ENCODE data around the gene MEGF8.
A peak's percentile ranks its signal among the peaks of the same experiment; 100 is the strongest.

The MEGF8 gene

GRCh38 chr19:42325308-42325895 is at the start of gene MEGF8:
MEGF8 (plus strand) TSS chr19:42325635; CDS start chr19:42326244, 609 bp downstream.
- TF ChIP-seq CTCF (IDR thresholded peaks at IDR 0.05; ENCODE audit: low read depth, low read length, missing control alignments): peak; percentile 92
- H3K4me3 ChIP-seq (ENCODE audit: low read depth, low read length): peak within 1 kb of the TSS; percentile 61
- DNase-seq (ENCODE audit: low read depth): peak; percentile 97

DNA sequence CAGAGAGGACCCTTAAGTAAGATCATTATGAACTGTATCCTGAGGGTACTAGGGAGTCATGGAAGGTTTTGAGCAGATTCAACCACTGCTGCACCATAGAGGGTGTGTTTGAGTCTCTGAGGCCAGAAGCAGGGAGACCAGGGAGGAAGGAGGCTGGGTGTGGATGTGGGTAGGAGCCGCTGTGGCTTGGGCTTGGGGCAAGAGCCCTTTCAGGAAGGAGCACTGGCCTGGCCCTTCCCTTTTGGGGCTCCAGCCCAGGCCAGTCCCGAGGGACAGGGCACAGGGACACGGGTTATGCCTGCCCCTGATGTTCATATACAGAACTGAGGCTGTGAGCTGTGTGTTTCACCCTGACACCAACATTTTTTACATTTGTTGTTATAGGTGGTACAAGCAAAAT is 49.2 kb upstream of the MEGF8 start:
- TF ChIP-seq CTCF (IDR thresholded peaks at IDR 0.05; ENCODE audit: low read depth, low read length, missing control alignments): no peak
- H3K4me3 ChIP-seq (ENCODE audit: low read depth, low read length): no peak overlapping the region
- DNase-seq (ENCODE audit: low read depth): no peak

DNA sequence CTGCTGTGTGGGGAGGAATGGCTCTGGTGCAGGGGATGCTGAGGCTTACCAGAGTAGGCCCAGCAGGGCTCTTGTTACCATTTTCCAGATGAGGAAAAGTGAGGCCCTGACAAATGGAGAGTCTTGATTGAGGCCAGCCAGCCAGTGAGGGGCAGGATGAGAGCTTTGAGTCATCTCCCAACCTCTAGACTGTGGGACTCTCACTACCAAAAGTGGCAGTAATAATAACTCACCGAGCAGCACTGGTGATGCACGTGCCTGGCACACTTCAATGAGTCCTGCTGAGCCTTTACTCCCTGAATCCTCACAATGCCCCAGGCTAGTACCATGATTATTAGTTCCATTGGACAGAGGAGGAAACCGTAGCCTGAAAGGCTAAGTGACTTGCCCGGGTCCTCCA is 48.6 kb upstream of the MEGF8 start:
- no peak overlapping the region for H3K4me3 ChIP-seq (ENCODE audit: low read depth, low read length)
- no peak for TF ChIP-seq CTCF (IDR thresholded peaks at IDR 0.05; ENCODE audit: low read depth, low read length, missing control alignments)
- DNase-seq (ENCODE audit: low read depth): no peak

DNA sequence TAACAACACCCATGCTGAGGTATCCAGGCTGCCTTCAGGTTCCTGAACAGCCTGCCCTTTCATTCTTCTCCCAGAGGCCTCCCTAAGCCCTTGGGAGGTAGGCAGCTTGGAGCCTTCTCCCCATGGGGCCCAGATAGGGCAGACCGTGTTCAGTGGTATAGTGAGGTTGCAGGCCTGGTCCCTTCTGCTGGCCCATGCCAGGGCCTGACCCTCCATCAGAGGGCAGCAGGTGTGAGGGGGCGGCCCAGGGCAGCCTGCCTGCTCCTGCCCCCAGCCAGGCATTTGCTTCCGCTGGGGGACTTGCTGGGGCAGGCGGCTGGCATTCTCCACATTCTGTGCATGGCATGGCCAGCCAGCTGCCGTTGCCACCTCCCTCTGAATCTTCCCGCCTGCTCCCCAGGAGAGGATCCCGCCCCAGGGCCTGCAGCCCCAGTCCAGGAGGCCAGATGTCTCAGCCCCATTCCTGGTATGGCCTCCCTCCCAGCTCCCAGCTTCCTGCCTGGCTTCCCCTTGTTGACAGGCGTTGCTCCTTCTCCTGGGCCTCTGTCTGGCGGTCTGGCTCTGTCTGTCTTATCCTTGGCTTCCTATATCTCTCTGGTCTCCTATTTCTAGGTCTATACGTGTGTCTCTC is 47.5 kb upstream of the MEGF8 start:
- H3K4me3 ChIP-seq (ENCODE audit: low read depth, low read length): no peak overlapping the region
- DNase-seq (ENCODE audit: low read depth): no peak
- TF ChIP-seq CTCF (IDR thresholded peaks at IDR 0.05; ENCODE audit: low read depth, low read length, missing control alignments): no peak

DNA sequence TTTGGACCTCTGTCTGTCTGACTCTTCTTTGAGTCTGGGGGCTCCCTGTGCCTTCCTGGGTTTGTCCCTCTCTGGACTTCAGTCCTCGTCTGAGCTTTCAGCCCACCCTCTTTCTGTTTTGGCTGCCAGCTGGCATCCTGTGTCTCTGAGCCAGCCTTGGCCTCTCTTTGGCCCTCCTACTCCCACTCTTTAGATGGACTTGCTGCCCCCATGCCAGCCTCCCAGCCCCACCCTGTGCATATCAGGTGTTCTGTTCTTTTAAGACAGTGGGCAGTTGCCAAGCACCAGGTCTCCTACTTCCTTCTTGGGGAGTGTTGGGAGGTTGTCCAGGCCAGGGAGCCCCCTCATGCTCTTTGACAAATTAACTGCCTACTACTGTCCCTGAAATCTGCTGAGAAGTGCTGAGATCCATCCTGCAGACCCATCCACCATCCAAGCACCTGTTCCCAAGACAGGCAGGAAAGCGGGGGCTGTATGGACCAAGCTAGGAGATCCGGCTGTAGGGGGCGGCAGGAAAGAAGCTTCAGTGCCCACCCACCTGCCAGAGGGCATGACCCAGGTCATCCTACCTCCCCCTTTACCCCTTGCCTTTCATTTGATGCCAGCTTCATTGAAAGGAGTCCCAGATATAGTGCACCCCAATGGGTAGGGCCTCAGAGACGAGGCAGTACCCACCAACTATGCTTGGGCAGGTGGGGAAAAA is 46.8 kb upstream of the MEGF8 start:
- DNase-seq (ENCODE audit: low read depth): no peak
- H3K4me3 ChIP-seq (ENCODE audit: low read depth, low read length): no peak overlapping the region
- TF ChIP-seq CTCF (IDR thresholded peaks at IDR 0.05; ENCODE audit: low read depth, low read length, missing control alignments): no peak

DNA sequence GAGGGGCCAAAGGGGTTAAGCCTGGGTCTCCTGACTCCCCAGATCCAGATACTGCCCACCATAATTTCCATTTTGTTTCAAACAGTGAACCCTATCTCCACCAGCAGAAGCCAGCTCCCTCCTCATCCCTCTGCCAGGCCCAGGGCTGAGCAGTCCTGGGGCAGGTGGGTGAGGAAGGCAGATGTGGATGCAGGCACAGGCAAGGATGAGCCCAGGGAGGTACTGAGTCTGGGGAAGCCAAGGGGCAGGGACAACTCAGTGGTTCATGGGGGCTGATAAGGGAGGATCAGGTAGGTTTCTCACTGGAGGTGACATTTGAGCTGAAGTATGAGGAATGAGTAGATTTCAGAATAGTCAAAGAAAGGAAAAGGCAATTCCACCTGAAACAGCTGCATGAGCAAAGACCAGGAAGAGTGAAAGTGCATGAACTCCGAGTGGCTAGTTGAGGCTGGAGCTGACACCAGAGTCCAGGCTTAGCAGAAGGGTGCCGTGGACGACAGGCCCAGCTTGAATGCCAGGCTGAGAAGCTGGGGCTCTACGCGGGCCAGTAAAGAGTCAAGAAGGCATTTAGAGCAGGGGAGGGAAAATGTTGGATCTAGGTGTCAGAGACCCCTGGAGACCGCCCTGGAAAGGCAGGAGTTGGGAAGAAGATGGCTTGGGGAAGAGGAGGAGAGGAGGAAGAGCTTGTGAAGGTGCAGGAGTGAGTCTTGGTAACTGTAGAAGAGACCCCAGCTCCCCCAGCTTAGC is 46.1 kb upstream of the MEGF8 start:
- H3K4me3 ChIP-seq (ENCODE audit: low read depth, low read length): peak overlapping the region; percentile 59
- no peak for DNase-seq (ENCODE audit: low read depth)
- TF ChIP-seq CTCF (IDR thresholded peaks at IDR 0.05; ENCODE audit: low read depth, low read length, missing control alignments): no peak

All from GM12864 (cell line).